HG03060 (cell line): ENCODE results near the gene POP5.

Experiments
- ATAC-seq: cut with Tn5 transposase; IDR thresholded peaks from one replicate; pipeline ENCODE4 v1.9.1; 2021; ENCODE audit warnings: low read depth, moderate number of reproducible peaks; ENCODE audit not compliant: unreplicated experiment

Gene POP5

DNA sequence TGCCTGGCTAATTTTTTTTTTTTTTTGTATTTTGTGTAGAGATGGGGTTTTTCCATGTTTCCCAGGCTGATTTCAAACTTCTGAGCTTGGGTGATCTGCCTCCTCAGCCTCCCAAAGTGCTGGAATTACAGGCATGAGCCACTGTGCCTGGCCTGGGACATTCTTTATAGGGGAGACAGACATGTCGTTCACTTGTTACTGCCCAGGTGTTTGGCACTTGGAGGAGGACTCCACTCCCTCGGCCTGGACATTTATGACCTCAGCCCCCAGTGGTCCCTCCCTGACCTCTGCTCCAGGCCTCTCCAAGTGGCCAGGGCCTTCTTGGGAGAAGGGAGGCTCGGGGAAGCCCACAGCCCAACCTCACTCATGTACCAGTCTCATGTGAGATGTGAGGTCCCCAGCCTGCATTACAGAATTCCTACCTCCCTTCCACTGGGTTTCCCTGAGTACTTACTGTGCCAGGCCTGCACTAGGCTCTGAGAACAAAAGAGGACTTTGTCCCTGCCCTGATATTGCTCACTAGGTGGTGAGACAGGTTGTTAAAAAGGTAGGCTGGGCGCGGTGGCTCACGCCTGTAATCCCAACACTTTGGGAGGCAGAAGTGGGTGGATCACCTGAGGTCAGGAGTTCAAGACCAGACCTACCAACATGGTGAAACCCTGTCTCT lies 9.7 kb upstream of the POP5 start:
- ATAC-seq = no peak

- no peak for ATAC-seq
Measured at GRCh38 chr12:120588948-120589930, 8.0 kb upstream of the POP5 start.

- no peak for ATAC-seq
Measured at GRCh38 chr12:120588371-120588770, 7.2 kb upstream of the POP5 start.

- no peak for ATAC-seq
Measured at GRCh38 chr12:120586860-120587259, 5.7 kb upstream of the POP5 start.

GRCh38 chr12:120586206-120586605 lies 5.0 kb upstream of the POP5 start:
- ATAC-seq = no peak

DNA sequence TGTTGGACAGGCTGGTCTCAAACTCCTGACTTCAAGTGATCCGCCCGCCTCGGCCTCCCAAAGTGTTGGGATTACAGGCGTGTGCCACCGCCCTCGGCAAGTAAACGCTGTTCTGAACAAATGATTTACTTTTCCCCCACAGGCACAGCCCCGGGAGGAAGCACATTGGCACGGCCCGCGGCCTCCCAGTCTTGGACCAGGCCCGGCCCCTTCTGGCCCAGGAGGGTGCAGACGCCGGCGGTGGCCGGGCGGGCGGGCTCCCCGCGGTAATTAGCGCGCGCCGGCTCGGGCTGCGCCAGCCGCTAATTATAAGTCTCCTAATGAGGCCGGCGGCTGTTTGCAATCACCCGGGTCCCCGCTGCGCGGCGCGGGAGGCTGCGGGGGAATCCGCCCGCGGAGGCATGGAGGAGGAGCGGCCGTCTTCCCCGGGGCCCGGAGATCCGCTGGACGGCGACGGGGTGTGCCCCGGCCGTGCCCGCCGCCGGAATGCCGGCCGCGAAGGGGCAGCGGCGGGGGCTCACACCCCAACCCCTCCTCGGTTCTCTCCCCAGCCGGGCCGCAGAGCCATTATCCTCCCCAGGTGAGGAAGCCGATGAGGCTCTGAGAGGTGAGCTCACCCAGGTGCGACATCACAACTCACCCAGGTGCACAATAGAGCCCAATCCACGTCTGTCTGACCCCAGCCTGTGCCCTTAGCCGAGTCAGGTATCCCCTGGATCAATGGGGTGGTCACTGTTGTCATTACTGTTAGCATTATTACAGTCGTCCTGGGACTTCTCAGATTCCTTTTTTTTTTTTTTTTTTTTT lies 3.3 kb upstream of the POP5 start:
- ATAC-seq = no peak

GRCh38 chr12:120583478-120584030 lies 2.4 kb upstream of the POP5 start:
- no peak for ATAC-seq

DNA sequence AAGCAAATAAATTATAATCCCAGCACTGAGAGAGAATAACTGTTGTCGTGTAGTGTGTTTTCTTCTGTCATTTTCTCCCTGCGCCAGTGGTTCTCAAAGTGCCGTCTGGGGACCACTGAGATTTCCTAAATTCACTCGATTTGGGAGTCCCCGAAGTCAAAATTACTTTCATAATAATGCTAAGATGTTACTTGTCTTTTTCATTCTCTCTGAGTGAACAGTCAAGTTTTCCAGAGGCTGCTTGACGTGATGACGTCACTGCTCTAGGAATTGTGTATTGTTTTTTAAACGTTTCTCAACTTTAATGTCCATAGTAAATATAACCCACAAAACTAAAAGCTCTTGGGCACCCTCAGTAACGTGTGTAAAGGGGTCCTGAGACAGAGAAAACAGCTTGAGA lies 796 bp upstream of the POP5 start:
- ATAC-seq = no peak

GRCh38 chr12:120579179-120579578 lies 2.0 kb downstream of the POP5 start:
- ATAC-seq = no peak

DNA sequence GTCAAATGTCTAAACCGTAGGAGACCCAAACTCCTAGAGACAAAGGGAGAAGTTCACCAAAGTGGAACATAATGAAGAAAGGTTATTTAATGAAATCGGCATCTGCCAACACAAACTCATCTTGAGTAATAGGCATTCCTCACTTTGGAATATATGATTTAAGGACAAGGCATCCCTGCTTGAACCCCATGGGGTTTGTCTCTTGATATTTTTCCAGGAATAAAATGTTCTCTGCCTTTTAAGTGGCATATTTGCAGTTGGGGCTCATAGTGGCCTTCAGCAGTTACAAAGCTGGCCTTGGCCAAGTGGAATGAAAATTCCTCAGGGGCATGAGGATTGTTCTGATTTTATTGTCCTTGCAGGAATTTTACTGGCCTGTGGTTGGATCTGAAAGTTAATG lies 7.1 kb downstream of the POP5 start:
- no peak for ATAC-seq

DNA sequence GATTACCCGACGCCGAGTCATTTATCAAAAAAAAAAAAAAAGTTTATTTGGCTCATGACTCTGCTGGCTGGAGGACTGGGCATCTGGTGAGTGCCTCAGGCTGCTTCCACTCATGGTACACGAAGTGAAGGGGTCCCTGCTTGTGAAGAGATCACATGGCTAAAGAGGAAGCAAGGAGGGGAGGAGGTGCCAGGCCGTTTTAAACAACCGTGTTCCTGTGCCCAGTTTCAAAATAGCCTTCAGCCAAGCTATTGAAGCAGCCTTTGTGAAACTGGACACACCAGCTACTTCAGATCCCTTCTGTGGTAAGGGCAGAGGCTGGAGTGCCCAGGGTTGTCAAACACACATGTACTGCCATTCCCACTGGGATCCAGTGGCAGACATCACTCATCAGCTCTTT lies 7.6 kb downstream of the POP5 start:
- no peak for ATAC-seq

- no peak for ATAC-seq
Measured at GRCh38 chr12:120571299-120571698, 9.9 kb downstream of the POP5 start.

GRCh38 chr12:120563495-120563894 lies 17.7 kb downstream of the POP5 start:
- ATAC-seq = no peak

- ATAC-seq = no peak
Measured at GRCh38 chr12:120562906-120563305, 18.3 kb downstream of the POP5 start.

DNA sequence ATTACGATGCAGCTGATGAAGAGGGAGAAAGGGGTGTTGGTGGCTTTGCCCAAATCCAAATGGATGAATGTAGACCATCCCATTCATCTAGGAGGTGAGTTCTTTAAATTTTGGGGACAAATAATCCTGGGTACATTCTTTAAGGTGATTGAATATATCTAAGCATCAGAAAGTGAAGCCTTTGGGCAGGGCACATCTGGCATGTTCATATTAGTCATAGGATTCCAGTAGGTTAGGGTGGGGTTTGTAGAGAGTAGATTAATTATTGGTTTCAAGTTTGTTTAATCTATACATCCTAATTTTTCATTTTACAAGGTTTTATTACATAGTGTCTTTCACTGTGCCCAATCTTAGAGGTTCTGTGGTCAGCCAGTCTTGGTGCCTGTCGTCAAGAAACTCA lies 23.6 kb downstream of the POP5 start:
- no peak for ATAC-seq

DNA sequence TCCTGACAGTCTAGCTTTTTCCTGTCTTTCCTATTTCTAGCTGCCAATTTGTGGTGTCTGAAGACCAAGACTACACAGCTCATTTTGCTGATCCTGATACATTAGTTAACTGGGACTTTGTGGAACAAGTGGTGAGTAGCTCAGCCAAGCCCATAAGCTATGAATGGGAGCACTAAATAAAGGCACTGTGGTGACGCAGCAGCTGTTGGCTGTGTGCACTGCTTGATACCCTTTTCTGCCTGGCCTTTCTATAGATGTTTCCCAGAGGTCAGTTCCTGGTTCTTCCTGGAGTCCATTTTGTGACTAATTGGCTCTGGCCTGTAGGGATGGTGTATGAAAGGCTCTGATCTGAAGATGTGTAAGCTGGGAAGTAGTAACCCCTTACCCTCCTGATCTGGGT lies 26.5 kb downstream of the POP5 start:
- no peak for ATAC-seq

DNA sequence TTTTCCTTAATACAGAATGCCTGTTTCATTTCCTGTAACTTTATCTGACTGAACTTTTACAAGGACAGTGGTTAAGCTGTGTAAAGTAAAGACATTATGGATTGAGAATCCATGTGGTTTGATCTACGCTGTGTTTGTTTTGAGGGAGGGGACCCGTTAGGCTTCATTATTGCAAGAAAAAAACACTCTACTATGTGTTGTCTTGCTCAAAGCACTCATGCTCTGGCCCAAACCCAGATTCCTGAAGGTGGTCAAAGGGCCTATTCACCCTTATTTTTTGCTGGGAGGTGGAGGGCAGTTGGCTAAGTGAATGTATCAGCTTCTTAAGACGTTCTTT lies 35.2 kb downstream of the POP5 start:
- ATAC-seq = no peak

DNA sequence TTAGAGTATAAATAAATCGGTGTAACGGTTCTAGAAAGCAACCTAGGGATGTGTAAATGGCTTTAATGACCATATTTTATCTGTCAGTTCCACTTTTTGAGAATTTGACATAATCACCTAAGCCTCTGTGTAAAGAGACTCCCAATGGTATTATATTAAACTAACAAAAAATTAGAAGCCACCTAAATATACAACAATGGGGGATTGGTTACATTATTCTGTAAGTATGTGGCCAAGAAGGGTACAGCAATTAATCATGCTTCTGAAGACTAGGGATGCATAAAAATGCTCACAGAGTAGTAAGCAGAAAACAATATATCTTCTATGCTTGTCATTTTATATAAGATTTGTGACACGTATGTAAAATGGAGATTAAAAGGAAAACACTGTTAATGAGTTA lies 36.5 kb downstream of the POP5 start:
- no peak for ATAC-seq

DNA sequence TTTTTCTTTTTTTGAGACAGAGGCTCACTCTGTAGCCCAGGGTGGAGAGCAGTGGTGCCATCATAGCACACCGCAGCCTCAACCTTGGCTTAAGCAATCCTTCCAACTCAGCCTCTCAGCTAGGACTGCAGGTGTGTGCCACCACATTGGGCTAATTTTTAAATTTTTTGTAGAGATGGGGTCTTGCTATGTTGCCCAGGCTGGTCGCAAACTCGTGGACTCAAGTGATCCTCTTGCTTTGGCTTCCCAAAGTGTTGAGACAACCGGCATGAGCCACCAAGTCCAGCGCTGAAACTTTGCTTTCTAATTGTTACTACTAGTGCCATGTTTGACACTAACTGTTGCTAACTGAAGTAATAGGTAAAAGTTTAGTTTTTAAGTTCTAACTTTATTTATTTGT lies 39.0 kb downstream of the POP5 start:
- no peak for ATAC-seq

DNA sequence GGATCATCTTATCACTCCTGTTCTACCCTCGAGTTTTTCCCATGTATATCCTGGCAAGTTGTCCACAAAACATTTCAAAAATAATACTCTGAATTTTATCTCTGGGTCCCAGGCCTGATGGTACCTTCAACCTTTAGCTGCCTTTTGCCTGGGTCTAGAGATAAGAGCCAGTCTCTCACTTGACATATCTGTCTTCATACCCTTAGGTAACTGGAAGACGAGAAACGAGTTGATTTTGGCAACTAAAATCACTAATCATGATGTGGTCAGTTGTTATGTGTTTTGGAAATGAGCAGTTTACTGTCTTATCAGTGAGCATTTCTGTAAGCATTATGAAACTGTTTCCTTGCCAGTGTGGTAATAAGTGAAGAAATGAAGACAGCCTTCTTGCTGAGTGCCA lies 40.8 kb downstream of the POP5 start:
- no peak for ATAC-seq

DNA sequence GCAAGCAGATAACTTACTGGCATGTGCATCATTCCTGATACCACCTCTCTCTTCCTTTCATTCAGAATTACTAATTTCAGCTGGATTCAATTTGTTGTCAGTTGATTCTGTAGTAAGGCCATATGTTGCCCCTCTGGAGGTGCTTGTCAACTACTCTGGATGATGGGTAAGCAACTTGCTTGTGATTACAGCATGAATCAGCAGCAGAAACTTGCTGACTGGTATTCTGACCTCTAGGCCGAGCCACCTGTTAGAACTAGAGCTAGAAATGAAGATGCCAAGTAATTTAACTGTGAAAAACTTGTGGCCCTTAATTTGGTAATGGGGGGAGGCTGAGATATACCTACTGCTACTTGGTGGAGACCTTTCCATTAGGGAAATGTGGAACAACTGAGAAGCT lies 41.9 kb downstream of the POP5 start:
- no peak for ATAC-seq
